Duodenal mucosa (tissue), 2 donors: ENCODE measurements around the gene LIPC.

Experiments used
- H3K27ac ChIP-seq: one replicate; pipeline ENCODE4 v1.7.0; 2013; ENCODE audit warnings: low read depth, low read length
- H3K27me3 ChIP-seq, 2 donors: one replicate each; pipeline ENCODE4 v1.7.0; 2013; ENCODE audit warnings: low read length in 2 of 2, control low read depth in 1 of 2; ENCODE audit not compliant: insufficient read depth in 2 of 2, control insufficient read depth in 1 of 2
- H3K36me3 ChIP-seq, 2 donors: one replicate each; pipeline ENCODE4 v1.7.0; 2013; ENCODE audit warnings: low read length in 2 of 2, control low read depth in 1 of 2; ENCODE audit not compliant: insufficient read depth in 2 of 2, control insufficient read depth in 1 of 2
- H3K4me1 ChIP-seq, 2 donors: one replicate each; pipeline ENCODE4 v1.7.0; 2013; ENCODE audit warnings: low read length in 2 of 2, control low read depth in 1 of 2; ENCODE audit not compliant: insufficient read depth in 2 of 2, control insufficient read depth in 1 of 2
- H3K4me3 ChIP-seq, 2 donors: one replicate each; pipeline ENCODE4 v1.7.0; 2013; ENCODE audit warnings: low read length in 2 of 2, low read depth in 1 of 2
- H3K9ac ChIP-seq, 2 donors: one replicate each; pipeline ENCODE4 v1.7.0; 2013; ENCODE audit warnings: low read length in 2 of 2, low read depth in 1 of 2
- H3K9me3 ChIP-seq, 2 donors: one replicate each; pipeline ENCODE4 v1.7.0; 2013; ENCODE audit warnings: low read length in 2 of 2, control low read depth in 1 of 2; ENCODE audit not compliant: control insufficient read depth in 1 of 2

Gene LIPC

GRCh38 chr15:58549013-58549784 lies 117.4 kb downstream of the LIPC start:
- H3K4me3 ChIP-seq, result no peak overlapping the region

GRCh38 chr15:58549785-58550074 lies 117.9 kb downstream of the LIPC start:
- Histone ChIP-seq H3K27me3 (no peaks in the 10 kb centered on the region), H3K27ac (no peak overlapping the region), H3K9ac (no peak overlapping the region)

More at GRCh38 chr15:58549013-58549784, 117.4 kb downstream of the LIPC start:
- H3K4me1 ChIP-seq, result peaks cover 16 to 22% of the 10 kb centered on the region in 2 donors
- no peaks in the 10 kb centered on the region for H3K27me3 ChIP-seq
- H3K9me3 ChIP-seq, result no peaks in the 10 kb centered on the region
- H3K27ac ChIP-seq, result no peak overlapping the region
- H3K9ac ChIP-seq, result peak overlapping the region in 1 of 2 donors; percentile 1
- no peaks in the 10 kb centered on the region for H3K36me3 ChIP-seq

GRCh38 chr15:58551084-58551763 lies 119.4 kb downstream of the LIPC start:
- H3K27me3 ChIP-seq, result no peaks in the 10 kb centered on the region
- H3K4me3 ChIP-seq, result peak overlapping the region in 1 of 2 donors; percentile 34
- H3K36me3 ChIP-seq, result no peaks in the 10 kb centered on the region
- H3K9me3 ChIP-seq, result no peaks in the 10 kb centered on the region
- peak overlapping the region in 1 of 2 donors; percentile 52 for H3K9ac ChIP-seq
- H3K27ac ChIP-seq, result no peak overlapping the region
- H3K4me1 ChIP-seq, result peaks cover 28 to 29% of the 10 kb centered on the region in 2 donors

More at GRCh38 chr15:58549785-58550074, 117.9 kb downstream of the LIPC start:
- Histone ChIP-seq H3K36me3 (no peaks in the 10 kb centered on the region), H3K4me3 (no peak overlapping the region), H3K9me3 (no peaks in the 10 kb centered on the region), H3K4me1 (peaks cover 16 to 22% of the 10 kb centered on the region in 2 donors)

- Histone ChIP-seq H3K4me1 (peaks cover 28 to 29% of the 10 kb centered on the region in 2 donors), H3K27me3 (no peaks in the 10 kb centered on the region), H3K9ac (peak overlapping the region; percentile 52 to 57), H3K36me3 (no peaks in the 10 kb centered on the region), H3K4me3 (peak overlapping the region; percentile 23 to 34), H3K27ac (peak overlapping the region; percentile 15), H3K9me3 (no peaks in the 10 kb centered on the region)
Measured at GRCh38 chr15:58551764-58552504, 120.1 kb downstream of the LIPC start.

GRCh38 chr15:58552505-58553364 lies 120.9 kb downstream of the LIPC start:
- no peaks in the 10 kb centered on the region for H3K9me3 ChIP-seq
- no peak overlapping the region for H3K27ac ChIP-seq
- no peak overlapping the region for H3K9ac ChIP-seq
- no peaks in the 10 kb centered on the region for H3K27me3 ChIP-seq
- H3K36me3 ChIP-seq, result no peaks in the 10 kb centered on the region
- H3K4me3 ChIP-seq, result peak overlapping the region; percentile 0 to 34
- H3K4me1 ChIP-seq, result peaks cover 28 to 29% of the 10 kb centered on the region in 2 donors

GRCh38 chr15:58553365-58553918 lies 121.7 kb downstream of the LIPC start:
- no peak overlapping the region for H3K4me3 ChIP-seq
- no peaks in the 10 kb centered on the region for H3K9me3 ChIP-seq
- peaks cover 28 to 29% of the 10 kb centered on the region in 2 donors for H3K4me1 ChIP-seq
- H3K27me3 ChIP-seq, result no peaks in the 10 kb centered on the region
- H3K36me3 ChIP-seq, result no peaks in the 10 kb centered on the region
- H3K27ac ChIP-seq, result no peak overlapping the region
- no peak overlapping the region for H3K9ac ChIP-seq

GRCh38 chr15:58554758-58555157 lies 123.0 kb downstream of the LIPC start:
- H3K4me1 ChIP-seq, result peaks cover 26 to 28% of the 10 kb centered on the region in 2 donors
- no peaks in the 10 kb centered on the region for H3K36me3 ChIP-seq
- no peaks in the 10 kb centered on the region for H3K27me3 ChIP-seq
- no peak overlapping the region for H3K27ac ChIP-seq
- H3K9me3 ChIP-seq, result no peaks in the 10 kb centered on the region
- H3K9ac ChIP-seq, result no peak overlapping the region
- H3K4me3 ChIP-seq, result no peak overlapping the region

GRCh38 chr15:58555162-58556027 lies 123.6 kb downstream of the LIPC start:
- H3K9ac ChIP-seq, result peak overlapping the region in 1 of 2 donors; percentile 16
- no peaks in the 10 kb centered on the region for H3K9me3 ChIP-seq
- H3K4me3 ChIP-seq, result no peak overlapping the region
- H3K36me3 ChIP-seq, result no peaks in the 10 kb centered on the region
- no peaks in the 10 kb centered on the region for H3K27me3 ChIP-seq
- H3K4me1 ChIP-seq, result peaks cover 26 to 28% of the 10 kb centered on the region in 2 donors
- H3K27ac ChIP-seq, result no peak overlapping the region

- Histone ChIP-seq H3K27ac (no peak overlapping the region), H3K4me1 (peaks cover 26 to 28% of the 10 kb centered on the region in 2 donors), H3K27me3 (no peaks in the 10 kb centered on the region), H3K9ac (no peak overlapping the region), H3K36me3 (no peaks in the 10 kb centered on the region), H3K9me3 (no peaks in the 10 kb centered on the region), H3K4me3 (no peak overlapping the region)
Measured at GRCh38 chr15:58556028-58556361, 124.2 kb downstream of the LIPC start.
